ENCODE data around the gene ACBD6. TPM values are rescaled to one million over a fixed set of nuclear protein-coding genes. Genes with fewer than 3 reads are reported as not detected.

Gene ACBD6
- total RNA-seq, 4 donors from 2014 or later = 31.3 to 43.1 (median 36.9) TPM

DNA sequence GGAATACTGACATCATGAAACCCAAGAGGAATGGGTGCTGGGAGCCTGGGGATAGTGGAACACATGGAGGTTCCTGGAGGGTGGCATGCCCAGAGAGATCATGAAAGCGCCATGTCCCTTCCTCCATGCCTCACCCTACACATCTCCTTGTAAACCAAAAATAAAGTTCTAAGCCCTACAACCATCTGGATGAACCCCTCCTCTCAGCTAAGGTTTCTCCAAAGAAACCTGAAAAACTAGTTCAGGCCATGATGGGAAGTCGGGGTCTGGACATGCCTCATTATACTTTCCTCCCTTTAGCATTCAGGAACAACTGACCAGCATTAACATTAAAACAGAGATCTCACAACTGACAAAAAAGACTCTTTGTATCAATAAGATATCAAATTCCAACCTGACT lies 68.5 kb downstream of the ACBD6 start:
- TF ChIP-seq, protein P1, sequence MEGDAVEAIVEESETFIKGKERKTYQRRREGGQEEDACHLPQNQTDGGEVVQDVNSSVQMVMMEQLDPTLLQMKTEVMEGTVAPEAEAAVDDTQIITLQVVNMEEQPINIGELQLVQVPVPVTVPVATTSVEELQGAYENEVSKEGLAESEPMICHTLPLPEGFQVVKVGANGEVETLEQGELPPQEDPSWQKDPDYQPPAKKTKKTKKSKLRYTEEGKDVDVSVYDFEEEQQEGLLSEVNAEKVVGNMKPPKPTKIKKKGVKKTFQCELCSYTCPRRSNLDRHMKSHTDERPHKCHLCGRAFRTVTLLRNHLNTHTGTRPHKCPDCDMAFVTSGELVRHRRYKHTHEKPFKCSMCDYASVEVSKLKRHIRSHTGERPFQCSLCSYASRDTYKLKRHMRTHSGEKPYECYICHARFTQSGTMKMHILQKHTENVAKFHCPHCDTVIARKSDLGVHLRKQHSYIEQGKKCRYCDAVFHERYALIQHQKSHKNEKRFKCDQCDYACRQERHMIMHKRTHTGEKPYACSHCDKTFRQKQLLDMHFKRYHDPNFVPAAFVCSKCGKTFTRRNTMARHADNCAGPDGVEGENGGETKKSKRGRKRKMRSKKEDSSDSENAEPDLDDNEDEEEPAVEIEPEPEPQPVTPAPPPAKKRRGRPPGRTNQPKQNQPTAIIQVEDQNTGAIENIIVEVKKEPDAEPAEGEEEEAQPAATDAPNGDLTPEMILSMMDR (IDR thresholded peaks at IDR 0.05) = no peak
- no peak for TF ChIP-seq POLR2A (IDR thresholded peaks at IDR 0.05)
- 73 to 75% methylated on average over 2 of the region's 2 CpGs for WGBS, 2 donors
- DNase-seq (ENCODE audit: low spot score in 2 of 2) = no peak
- no peak overlapping the region for H3K4me3 ChIP-seq (ENCODE audit: low read depth, poor library complexity, severe bottlenecking)
- intact Hi-C loops (cut with DNase I; ENCODE audit: low total_unique reads) = no loop called here

DNA sequence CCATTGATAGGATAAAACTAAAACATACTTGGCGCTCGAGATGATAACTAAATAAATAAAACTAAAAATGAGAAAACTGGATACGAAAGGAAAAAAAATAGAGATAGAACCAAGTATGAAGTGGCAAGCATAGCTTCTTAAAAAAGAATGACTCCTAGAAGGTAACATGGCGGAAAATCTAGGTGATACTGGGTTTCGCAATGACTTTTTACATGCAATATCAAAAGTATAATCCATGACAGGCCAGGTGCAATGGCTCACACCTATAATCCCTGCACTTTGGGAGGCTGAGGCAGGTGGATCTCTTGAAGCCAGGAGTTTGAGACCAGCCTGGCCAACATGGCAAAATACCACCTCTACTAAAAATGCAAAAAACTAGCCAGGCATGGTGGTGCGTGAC lies 70.7 kb downstream of the ACBD6 start:
- intact Hi-C loops (cut with DNase I; ENCODE audit: low total_unique reads) = no loop called here
- TF ChIP-seq, protein P1 (IDR thresholded peaks at IDR 0.05) = no peak
- no peak for TF ChIP-seq POLR2A (IDR thresholded peaks at IDR 0.05)
- WGBS, 2 donors = 94 to 96% methylated on average over 6 of the region's 6 CpGs
- no peak for DNase-seq (ENCODE audit: low spot score in 2 of 2)
- no peak overlapping the region for H3K4me3 ChIP-seq (ENCODE audit: low read depth, poor library complexity, severe bottlenecking)

DNA sequence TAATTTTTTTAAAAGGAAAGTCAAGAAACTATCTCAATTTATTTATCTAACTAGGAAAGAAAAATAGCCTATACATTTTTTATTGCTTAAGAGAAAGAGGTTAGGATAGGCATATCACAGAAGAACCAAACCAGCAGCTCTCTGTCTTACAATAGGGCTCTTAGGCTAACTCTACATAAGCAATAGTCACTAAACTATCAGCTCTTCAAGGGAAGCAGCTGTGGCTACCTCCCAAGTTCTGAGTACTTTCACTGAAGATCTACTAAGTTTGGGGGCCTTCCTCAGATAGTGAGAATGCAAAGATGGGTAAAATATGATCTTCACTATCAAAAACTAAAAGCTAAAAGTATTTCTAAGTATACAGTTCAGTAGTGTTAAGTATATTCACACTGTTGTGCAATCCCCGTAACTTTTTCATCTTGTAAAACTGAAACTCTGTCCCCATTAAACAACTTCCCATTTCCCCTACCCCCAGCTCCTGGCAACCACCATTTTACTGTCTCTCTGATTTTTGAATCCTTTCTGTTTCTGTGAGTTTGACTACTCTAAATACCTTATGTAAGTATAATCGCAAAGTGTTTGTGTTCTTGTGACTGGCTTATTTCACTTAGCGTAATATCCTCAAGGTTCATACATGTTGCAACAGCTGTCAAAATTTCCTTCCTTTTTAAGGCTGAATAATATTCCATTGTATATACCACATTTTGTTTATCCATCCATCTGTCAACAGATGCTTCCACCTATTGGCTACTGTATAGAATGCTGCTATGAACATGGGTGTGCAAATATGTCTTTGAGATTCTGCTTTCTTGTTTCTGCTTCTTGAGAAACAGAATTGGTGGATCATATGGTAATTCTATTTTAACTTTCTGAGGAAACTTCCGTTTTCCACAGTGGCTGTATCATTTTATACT lies 73.3 kb downstream of the ACBD6 start:
- no peak for DNase-seq (ENCODE audit: low spot score in 2 of 2)
- intact Hi-C loops (cut with DNase I; ENCODE audit: low total_unique reads) = no loop called here
- 96 to 97% methylated on average over 4 of the region's 4 CpGs for WGBS, 2 donors
- H3K4me3 ChIP-seq (ENCODE audit: low read depth, poor library complexity, severe bottlenecking) = no peak overlapping the region
- TF ChIP-seq POLR2A (IDR thresholded peaks at IDR 0.05) = no peak
- TF ChIP-seq, protein P1 (IDR thresholded peaks at IDR 0.05) = no peak

DNA sequence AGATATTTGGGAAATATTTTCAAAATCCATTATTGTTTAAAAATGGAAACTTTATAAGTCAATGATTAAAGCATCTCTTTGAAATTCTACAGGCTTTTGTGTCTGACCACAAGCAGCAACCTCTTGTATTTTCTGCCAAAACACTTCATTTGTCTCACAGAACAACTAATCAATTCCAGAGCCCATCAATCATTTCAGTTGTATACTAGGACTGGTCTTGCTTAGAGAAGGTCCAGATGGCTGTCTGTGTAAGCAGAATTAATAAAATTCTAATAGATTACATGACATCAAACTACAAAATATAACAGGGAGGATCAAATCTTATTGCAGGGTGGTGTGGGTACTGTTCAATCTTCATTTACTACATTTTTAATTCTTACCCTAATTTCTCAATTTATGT lies 76.4 kb downstream of the ACBD6 start:
- no peak for DNase-seq (ENCODE audit: low spot score in 2 of 2)
- TF ChIP-seq, protein P1 (IDR thresholded peaks at IDR 0.05) = no peak
- TF ChIP-seq POLR2A (IDR thresholded peaks at IDR 0.05) = no peak
- intact Hi-C loops (cut with DNase I; ENCODE audit: low total_unique reads) = no loop called here
- H3K4me3 ChIP-seq (ENCODE audit: low read depth, poor library complexity, severe bottlenecking) = no peak overlapping the region

DNA sequence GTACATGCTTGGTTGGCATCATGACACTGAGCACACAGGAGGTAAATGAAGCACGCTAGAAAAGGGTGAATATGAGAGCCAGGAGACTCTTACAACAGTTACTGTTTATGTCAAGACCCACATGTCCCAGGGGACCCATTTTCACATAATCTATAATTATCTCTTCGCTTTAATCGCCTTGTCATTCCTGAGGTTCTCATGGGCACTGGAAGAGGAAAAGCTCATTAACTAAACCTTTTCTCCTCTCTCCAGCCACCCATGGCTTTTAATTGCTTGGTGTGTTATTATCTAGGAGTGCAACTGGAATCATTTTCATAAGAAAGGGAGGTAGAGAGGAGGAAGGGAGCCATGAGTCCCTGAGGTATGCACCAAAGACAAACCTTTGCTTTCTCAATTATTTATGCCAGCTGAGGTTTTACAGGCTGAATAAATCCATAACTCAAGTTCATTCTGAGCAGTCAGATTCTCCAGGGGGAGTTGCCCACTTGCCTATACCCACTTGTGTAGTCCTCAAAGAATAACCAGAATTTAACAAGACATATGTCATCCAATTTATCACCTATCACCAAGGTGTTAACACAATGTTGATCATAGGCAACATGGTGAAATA lies 77.4 kb downstream of the ACBD6 start:
- WGBS, 2 donors = 89 to 91% methylated on average over 3 of the region's 3 CpGs
- no peak overlapping the region for H3K4me3 ChIP-seq (ENCODE audit: low read depth, poor library complexity, severe bottlenecking)
- no peak for DNase-seq (ENCODE audit: low spot score in 2 of 2)
- intact Hi-C loops (cut with DNase I; ENCODE audit: low total_unique reads) = no loop called here
- no peak for TF ChIP-seq POLR2A (IDR thresholded peaks at IDR 0.05)
- TF ChIP-seq, protein P1 (IDR thresholded peaks at IDR 0.05) = no peak

Data from lower leg skin (tissue), 4 donors.